HepG2 (cell line): ENCODE results near the gene PTMA.

ENCODE experiments used
- ELF1 ChIP-seq: sonication (generic); formaldehyde crosslinking; IDR thresholded peaks from 2 replicates; pipeline ENCODE4 v1.4.0; 2020; ENCODE audit warnings: missing genetic modification reagents
- EP300 ChIP-seq, 3 experiments: sonication (generic) in 1 of 3; formaldehyde crosslinking in 1 of 3; IDR thresholded peaks; 2 replicates each; pipeline versions ENCODE4 v1.5.1 to v1.6.1; 2011 to 2020; ENCODE audit warnings: low read depth in 2 of 3, low read length in 2 of 3, borderline replicate concordance in 1 of 3, improper control_type of control experiment in 1 of 3, mild to moderate bottlenecking in 1 of 3, missing genetic modification reagents in 1 of 3, moderate library complexity in 1 of 3
- FOXM1 ChIP-seq: sonication (generic); formaldehyde crosslinking; IDR thresholded peaks from 2 replicates; pipeline ENCODE4 v1.5.0; 2020; ENCODE audit warnings: missing genetic modification reagents
- FOXP1 ChIP-seq, 2 experiments: fragments of 450-650 bp in 1 of 2; IDR thresholded peaks; 2 replicates each; pipeline ENCODE4 v1.6.1; 2017 to 2018; ENCODE audit warnings: antibody characterized with exemption in 1 of 2
- HOXA7 ChIP-seq: sonication (generic); formaldehyde crosslinking; IDR thresholded peaks from 2 replicates; pipeline ENCODE4 v1.8.1; 2022; ENCODE audit warnings: mild to moderate bottlenecking, missing genetic modification reagents, moderate library complexity
- KDM5A ChIP-seq: fragments of 200-600 bp; sonication (generic); IDR thresholded peaks from 2 replicates; pipeline ENCODE4 v1.7.0; 2018; ENCODE audit warnings: antibody characterized with exemption, mild to moderate bottlenecking, low read length, borderline replicate concordance
- NFE2 ChIP-seq: sonication (generic); formaldehyde crosslinking; IDR thresholded peaks from 2 replicates; pipeline ENCODE4 v1.4.0; 2020; ENCODE audit warnings: missing genetic modification reagents
- RELA ChIP-seq: sonication (generic); formaldehyde crosslinking; IDR thresholded peaks from 2 replicates; pipeline ENCODE4 v1.4.0; 2020; ENCODE audit warnings: missing genetic modification reagents
- SOX6 ChIP-seq, 2 experiments: fragments of 450-650 bp in 1 of 2; sonication (generic) in 1 of 2; formaldehyde crosslinking in 1 of 2; IDR thresholded peaks; 2 replicates each; pipeline versions ENCODE4 v1.4.0 to v1.6.1; 2017 to 2020; ENCODE audit warnings: antibody characterized with exemption in 1 of 2, mild to moderate bottlenecking in 1 of 2, missing genetic modification reagents in 1 of 2
- ZNF652 ChIP-seq: IDR thresholded peaks from 2 replicates; pipeline ENCODE4 v1.6.1; 2016; ENCODE audit warnings: low read depth, borderline replicate concordance
- TF ChIP-seq, protein P1 (sequence below): sonication (generic); formaldehyde crosslinking; IDR thresholded peaks from 2 replicates; pipeline ENCODE4 v1.5.0; 2020; ENCODE audit warnings: mild to moderate bottlenecking, missing genetic modification reagents, moderate library complexity
- TF ChIP-seq, protein P2 (sequence below): IDR thresholded peaks from 2 replicates; pipeline ENCODE4 v1.4.0; 2020; ENCODE audit warnings: mild to moderate bottlenecking, missing genetic modification reagents
- TF ChIP-seq, protein P3 (sequence below): sonication (generic); formaldehyde crosslinking; IDR thresholded peaks from 2 replicates; pipeline ENCODE4 v1.8.1; 2022; ENCODE audit warnings: low read depth, mild to moderate bottlenecking, missing genetic modification reagents

- TF ChIP-seq NFE2 (CRISPR knock-in tag), result no peak
- no peak for TF ChIP-seq FOXP1 (IDR thresholded peaks at IDR 0.05)
- TF ChIP-seq FOXP1 (CRISPR knock-in tag; IDR thresholded peaks at IDR 0.05), result no peak
- TF ChIP-seq, protein P1, sequence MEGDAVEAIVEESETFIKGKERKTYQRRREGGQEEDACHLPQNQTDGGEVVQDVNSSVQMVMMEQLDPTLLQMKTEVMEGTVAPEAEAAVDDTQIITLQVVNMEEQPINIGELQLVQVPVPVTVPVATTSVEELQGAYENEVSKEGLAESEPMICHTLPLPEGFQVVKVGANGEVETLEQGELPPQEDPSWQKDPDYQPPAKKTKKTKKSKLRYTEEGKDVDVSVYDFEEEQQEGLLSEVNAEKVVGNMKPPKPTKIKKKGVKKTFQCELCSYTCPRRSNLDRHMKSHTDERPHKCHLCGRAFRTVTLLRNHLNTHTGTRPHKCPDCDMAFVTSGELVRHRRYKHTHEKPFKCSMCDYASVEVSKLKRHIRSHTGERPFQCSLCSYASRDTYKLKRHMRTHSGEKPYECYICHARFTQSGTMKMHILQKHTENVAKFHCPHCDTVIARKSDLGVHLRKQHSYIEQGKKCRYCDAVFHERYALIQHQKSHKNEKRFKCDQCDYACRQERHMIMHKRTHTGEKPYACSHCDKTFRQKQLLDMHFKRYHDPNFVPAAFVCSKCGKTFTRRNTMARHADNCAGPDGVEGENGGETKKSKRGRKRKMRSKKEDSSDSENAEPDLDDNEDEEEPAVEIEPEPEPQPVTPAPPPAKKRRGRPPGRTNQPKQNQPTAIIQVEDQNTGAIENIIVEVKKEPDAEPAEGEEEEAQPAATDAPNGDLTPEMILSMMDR, result no peak; the same call in 1 of the 2 replicates
- TF ChIP-seq ZNF652 (CRISPR knock-in tag), result no peak
- TF ChIP-seq, protein P2, sequence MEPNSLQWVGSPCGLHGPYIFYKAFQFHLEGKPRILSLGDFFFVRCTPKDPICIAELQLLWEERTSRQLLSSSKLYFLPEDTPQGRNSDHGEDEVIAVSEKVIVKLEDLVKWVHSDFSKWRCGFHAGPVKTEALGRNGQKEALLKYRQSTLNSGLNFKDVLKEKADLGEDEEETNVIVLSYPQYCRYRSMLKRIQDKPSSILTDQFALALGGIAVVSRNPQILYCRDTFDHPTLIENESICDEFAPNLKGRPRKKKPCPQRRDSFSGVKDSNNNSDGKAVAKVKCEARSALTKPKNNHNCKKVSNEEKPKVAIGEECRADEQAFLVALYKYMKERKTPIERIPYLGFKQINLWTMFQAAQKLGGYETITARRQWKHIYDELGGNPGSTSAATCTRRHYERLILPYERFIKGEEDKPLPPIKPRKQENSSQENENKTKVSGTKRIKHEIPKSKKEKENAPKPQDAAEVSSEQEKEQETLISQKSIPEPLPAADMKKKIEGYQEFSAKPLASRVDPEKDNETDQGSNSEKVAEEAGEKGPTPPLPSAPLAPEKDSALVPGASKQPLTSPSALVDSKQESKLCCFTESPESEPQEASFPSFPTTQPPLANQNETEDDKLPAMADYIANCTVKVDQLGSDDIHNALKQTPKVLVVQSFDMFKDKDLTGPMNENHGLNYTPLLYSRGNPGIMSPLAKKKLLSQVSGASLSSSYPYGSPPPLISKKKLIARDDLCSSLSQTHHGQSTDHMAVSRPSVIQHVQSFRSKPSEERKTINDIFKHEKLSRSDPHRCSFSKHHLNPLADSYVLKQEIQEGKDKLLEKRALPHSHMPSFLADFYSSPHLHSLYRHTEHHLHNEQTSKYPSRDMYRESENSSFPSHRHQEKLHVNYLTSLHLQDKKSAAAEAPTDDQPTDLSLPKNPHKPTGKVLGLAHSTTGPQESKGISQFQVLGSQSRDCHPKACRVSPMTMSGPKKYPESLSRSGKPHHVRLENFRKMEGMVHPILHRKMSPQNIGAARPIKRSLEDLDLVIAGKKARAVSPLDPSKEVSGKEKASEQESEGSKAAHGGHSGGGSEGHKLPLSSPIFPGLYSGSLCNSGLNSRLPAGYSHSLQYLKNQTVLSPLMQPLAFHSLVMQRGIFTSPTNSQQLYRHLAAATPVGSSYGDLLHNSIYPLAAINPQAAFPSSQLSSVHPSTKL (CRISPR knock-in tag), result peak; percentile 24; the same call in 1 of the 2 replicates
- TF ChIP-seq EP300 (IDR thresholded peaks at IDR 0.05; ENCODE audit: low read depth in 2 of 2, low read length in 2 of 2), result no peak
- TF ChIP-seq EP300 (CRISPR knock-in tag; IDR thresholded peaks at IDR 0.05; ENCODE audit: borderline replicate concordance), result no peak
- TF ChIP-seq, protein P3, sequence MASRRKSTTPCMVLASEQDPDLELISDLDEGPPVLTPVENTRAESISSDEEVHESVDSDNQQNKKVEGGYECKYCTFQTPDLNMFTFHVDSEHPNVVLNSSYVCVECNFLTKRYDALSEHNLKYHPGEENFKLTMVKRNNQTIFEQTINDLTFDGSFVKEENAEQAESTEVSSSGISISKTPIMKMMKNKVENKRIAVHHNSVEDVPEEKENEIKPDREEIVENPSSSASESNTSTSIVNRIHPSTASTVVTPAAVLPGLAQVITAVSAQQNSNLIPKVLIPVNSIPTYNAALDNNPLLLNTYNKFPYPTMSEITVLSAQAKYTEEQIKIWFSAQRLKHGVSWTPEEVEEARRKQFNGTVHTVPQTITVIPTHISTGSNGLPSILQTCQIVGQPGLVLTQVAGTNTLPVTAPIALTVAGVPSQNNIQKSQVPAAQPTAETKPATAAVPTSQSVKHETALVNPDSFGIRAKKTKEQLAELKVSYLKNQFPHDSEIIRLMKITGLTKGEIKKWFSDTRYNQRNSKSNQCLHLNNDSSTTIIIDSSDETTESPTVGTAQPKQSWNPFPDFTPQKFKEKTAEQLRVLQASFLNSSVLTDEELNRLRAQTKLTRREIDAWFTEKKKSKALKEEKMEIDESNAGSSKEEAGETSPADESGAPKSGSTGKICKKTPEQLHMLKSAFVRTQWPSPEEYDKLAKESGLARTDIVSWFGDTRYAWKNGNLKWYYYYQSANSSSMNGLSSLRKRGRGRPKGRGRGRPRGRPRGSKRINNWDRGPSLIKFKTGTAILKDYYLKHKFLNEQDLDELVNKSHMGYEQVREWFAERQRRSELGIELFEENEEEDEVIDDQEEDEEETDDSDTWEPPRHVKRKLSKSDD (CRISPR knock-in tag), result 0 out of 2 replicates have a peak, but pooled peaks have one; percentile 44
- TF ChIP-seq HOXA7 (CRISPR knock-in tag), result no peak
- peak; percentile 71 for TF ChIP-seq ELF1 (CRISPR knock-in tag)
- no peak for TF ChIP-seq FOXM1 (CRISPR knock-in tag)
- no peak for TF ChIP-seq SOX6 (IDR thresholded peaks at IDR 0.05)
- no peak; the same call in none of the 2 replicates for TF ChIP-seq SOX6 (CRISPR knock-in tag; IDR thresholded peaks at IDR 0.05)
- TF ChIP-seq KDM5A, result no peak
- no peak for TF ChIP-seq RELA
Observed at GRCh38 chr2:231701456-231702373, 6.6 kb upstream of the PTMA start.
